ENCODE measurements around the gene DENND2D. TPM values are rescaled to one million over a fixed set of nuclear protein-coding genes. Genes with fewer than 3 reads are reported as not detected.
A peak's percentile ranks its signal among the peaks of the same experiment; 100 is the strongest.

Gene DENND2D
- total and polyA plus RNA-seq, 9 of the 15 experiments (the other 6 are each of a cell fraction or from before 2014, with no cell fraction given): 0.08 to 0.44 (median 0.13) TPM; not detected in 6

DNA sequence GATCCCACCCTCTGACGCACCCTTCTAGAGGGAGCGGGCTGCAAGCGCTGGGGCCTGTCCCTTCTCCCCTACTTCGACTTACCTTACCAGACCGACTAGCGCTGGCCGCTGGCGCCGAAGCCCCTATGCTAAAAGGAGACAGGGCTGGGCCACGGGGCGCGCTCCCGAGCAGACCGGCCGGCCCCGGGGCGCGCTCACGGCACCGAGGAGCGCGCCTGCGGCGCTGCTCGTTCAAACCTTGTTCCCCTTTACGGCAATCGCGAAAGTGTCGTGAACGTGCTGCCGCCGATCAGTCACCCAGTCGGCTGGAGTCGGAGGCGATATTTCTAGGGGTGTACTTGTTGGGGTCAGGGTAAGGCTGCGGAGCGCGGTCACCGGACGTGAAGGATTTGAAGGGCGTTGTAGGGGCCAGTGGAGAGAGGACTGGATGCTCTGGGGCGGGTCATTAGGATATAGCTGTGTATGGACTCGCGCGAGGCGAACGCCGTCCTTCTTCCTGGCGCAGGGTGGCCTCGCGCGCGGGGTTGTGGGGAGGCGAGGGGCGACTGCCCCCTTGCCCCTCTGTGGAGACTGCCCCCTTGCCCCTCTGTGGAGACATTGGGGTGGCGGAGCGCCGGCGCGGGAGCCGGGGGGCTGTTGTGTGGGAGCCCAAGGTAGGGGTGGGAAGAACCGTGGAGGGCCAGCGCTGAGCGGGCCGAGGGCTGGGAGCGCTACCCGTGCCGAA lies 60.3 kb downstream of the DENND2D start, which contains the start of the genes CEPT1 and DRAM2 (continued):
- TF ChIP-seq, protein P1, sequence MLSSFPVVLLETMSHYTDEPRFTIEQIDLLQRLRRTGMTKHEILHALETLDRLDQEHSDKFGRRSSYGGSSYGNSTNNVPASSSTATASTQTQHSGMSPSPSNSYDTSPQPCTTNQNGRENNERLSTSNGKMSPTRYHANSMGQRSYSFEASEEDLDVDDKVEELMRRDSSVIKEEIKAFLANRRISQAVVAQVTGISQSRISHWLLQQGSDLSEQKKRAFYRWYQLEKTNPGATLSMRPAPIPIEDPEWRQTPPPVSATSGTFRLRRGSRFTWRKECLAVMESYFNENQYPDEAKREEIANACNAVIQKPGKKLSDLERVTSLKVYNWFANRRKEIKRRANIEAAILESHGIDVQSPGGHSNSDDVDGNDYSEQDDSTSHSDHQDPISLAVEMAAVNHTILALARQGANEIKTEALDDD (IDR thresholded peaks at IDR 0.05): no peak
- TF ChIP-seq ELF4 (CRISPR knock-in tag; IDR thresholded peaks at IDR 0.05): peak; percentile 22
- 0 out of 2 replicates have a peak, but pooled peaks have one; percentile 9 for TF ChIP-seq MXI1 (IDR thresholded peaks at IDR 0.05; ENCODE audit: low read depth, low read length)
- TF ChIP-seq, protein P2, sequence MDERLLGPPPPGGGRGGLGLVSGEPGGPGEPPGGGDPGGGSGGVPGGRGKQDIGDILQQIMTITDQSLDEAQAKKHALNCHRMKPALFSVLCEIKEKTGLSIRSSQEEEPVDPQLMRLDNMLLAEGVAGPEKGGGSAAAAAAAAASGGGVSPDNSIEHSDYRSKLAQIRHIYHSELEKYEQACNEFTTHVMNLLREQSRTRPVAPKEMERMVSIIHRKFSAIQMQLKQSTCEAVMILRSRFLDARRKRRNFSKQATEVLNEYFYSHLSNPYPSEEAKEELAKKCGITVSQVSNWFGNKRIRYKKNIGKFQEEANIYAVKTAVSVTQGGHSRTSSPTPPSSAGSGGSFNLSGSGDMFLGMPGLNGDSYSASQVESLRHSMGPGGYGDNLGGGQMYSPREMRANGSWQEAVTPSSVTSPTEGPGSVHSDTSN (CRISPR knock-in tag; IDR thresholded peaks at IDR 0.05; ENCODE audit: low read depth): no peak
- TF ChIP-seq, protein P2 (tag; conservative IDR thresholded peaks at IDR 0.05; ENCODE audit: low read depth): peak; percentile 33; the same call in 1 of the 2 replicates
- TF ChIP-seq SAP30 (IDR thresholded peaks at IDR 0.05; ENCODE audit: borderline replicate concordance, insufficient read depth, low read depth, low read length, poor library complexity, severe bottlenecking): peak; percentile 71
- no peak for TF ChIP-seq TSC22D4 (tag; IDR thresholded peaks at IDR 0.05)
- 0 out of 2 replicates have a peak, but pooled peaks have one; percentile 31 for TF ChIP-seq DIDO1 (tag; IDR thresholded peaks at IDR 0.05; ENCODE audit: low read depth)
- TF ChIP-seq NFRKB (IDR thresholded peaks at IDR 0.05; ENCODE audit: low read depth): no peak
- peak; percentile 62 for TF ChIP-seq HCFC1 (IDR thresholded peaks at IDR 0.05; ENCODE audit: low read depth, low read length)
- peak; percentile 55 for TF ChIP-seq L3MBTL2 (IDR thresholded peaks at IDR 0.05)
- no peak; the same call in 1 of the 2 replicates for TF ChIP-seq ATF7 (IDR thresholded peaks at IDR 0.05)
- no peak for TF ChIP-seq SRSF7 (optimal IDR thresholded peaks at IDR 0.05; ENCODE audit: low read depth, low read length)
- TF ChIP-seq TCF7L2 (IDR thresholded peaks at IDR 0.05; ENCODE audit: low read depth, low read length): no peak
- TF ChIP-seq BCOR (IDR thresholded peaks at IDR 0.05): 0 out of 2 replicates have a peak, but pooled peaks have one; percentile 36
- TF ChIP-seq, protein P3, sequence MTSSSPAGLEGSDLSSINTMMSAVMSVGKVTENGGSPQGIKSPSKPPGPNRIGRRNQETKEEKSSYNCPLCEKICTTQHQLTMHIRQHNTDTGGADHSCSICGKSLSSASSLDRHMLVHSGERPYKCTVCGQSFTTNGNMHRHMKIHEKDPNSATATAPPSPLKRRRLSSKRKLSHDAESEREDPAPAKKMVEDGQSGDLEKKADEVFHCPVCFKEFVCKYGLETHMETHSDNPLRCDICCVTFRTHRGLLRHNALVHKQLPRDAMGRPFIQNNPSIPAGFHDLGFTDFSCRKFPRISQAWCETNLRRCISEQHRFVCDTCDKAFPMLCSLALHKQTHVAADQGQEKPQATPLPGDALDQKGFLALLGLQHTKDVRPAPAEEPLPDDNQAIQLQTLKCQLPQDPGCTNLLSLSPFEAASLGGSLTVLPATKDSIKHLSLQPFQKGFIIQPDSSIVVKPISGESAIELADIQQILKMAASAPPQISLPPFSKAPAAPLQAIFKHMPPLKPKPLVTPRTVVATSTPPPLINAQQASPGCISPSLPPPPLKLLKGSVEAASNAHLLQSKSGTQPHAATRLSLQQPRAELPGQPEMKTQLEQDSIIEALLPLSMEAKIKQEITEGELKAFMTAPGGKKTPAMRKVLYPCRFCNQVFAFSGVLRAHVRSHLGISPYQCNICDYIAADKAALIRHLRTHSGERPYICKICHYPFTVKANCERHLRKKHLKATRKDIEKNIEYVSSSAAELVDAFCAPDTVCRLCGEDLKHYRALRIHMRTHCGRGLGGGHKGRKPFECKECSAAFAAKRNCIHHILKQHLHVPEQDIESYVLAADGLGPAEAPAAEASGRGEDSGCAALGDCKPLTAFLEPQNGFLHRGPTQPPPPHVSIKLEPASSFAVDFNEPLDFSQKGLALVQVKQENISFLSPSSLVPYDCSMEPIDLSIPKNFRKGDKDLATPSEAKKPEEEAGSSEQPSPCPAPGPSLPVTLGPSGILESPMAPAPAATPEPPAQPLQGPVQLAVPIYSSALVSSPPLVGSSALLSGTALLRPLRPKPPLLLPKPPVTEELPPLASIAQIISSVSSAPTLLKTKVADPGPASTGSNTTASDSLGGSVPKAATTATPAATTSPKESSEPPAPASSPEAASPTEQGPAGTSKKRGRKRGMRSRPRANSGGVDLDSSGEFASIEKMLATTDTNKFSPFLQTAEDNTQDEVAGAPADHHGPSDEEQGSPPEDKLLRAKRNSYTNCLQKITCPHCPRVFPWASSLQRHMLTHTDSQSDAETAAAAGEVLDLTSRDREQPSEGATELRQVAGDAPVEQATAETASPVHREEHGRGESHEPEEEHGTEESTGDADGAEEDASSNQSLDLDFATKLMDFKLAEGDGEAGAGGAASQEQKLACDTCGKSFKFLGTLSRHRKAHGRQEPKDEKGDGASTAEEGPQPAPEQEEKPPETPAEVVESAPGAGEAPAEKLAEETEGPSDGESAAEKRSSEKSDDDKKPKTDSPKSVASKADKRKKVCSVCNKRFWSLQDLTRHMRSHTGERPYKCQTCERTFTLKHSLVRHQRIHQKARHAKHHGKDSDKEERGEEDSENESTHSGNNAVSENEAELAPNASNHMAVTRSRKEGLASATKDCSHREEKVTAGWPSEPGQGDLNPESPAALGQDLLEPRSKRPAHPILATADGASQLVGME (CRISPR knock-in tag; IDR thresholded peaks at IDR 0.05): 0 out of 2 replicates have a peak, but pooled peaks have one; percentile 13
- TF ChIP-seq E2F3 (CRISPR knock-in tag; IDR thresholded peaks at IDR 0.05): no peak
- no peak for TF ChIP-seq ZKSCAN8 (CRISPR knock-in tag; IDR thresholded peaks at IDR 0.05)

Measured in K562 (cell line).